GM23338 (cell line): Measurements from ENCODE around the gene EFCAB6.

Source experiments
- EZH2 ChIP-seq: fragments of 200-600 bp; sonication (generic); IDR thresholded peaks from one replicate; pipeline ENCODE4 v1.8.0; 2017; ENCODE audit warnings: antibody characterized with exemption, mild to moderate bottlenecking, low read depth; ENCODE audit not compliant: unreplicated experiment
- POLR2AphosphoS5 ChIP-seq: IDR thresholded peaks from 2 replicates; pipeline ENCODE4 v1.6.1; 2016; ENCODE audit warnings: antibody characterized with exemption, low read depth

- TF ChIP-seq EZH2 (no peak), POLR2AphosphoS5 (no peak)
These were observed 67.2 kb downstream of the EFCAB6 start for GRCh38 chr22:43744700-43745410.
